ENCODE data around the gene PLA2G4E.

DNA sequence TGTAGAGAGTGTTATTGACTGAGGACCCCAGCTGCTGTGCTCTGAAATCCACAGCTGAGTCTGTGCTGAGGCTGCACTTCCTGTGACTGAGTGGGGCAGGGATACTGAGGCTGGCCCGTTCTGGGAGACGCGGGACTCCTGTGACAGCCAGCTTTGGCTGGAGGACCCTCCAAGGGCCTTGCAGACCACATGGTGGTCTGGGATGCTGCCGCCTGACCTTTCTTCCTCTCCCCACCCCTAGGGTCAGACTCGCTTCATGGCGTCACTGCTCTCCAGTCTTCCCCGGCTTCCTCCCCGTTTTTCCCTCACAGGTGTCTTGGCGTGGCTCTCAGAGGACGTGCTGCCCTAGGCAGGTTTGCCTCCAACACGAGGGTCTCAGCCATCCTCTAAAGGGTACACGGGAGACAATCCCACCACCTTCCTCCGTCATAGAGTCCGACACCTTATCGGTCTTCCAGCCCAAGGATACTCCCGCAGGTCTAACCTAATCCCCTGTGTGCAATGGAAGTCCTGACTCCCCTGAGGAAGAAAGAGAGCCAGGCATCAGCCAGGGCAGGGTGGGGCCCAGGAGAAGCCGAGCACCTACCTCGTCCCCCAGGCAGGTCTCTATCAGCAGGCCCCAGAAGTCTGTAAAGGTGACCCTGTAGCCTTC lies 28.6 kb downstream of the PLA2G4E start:
- TF ChIP-seq POLR2A (IDR thresholded peaks at IDR 0.05; ENCODE audit: low read depth) (no peak), EP300 (IDR thresholded peaks at IDR 0.05) (no peak)
- TF ChIP-seq, protein P1, sequence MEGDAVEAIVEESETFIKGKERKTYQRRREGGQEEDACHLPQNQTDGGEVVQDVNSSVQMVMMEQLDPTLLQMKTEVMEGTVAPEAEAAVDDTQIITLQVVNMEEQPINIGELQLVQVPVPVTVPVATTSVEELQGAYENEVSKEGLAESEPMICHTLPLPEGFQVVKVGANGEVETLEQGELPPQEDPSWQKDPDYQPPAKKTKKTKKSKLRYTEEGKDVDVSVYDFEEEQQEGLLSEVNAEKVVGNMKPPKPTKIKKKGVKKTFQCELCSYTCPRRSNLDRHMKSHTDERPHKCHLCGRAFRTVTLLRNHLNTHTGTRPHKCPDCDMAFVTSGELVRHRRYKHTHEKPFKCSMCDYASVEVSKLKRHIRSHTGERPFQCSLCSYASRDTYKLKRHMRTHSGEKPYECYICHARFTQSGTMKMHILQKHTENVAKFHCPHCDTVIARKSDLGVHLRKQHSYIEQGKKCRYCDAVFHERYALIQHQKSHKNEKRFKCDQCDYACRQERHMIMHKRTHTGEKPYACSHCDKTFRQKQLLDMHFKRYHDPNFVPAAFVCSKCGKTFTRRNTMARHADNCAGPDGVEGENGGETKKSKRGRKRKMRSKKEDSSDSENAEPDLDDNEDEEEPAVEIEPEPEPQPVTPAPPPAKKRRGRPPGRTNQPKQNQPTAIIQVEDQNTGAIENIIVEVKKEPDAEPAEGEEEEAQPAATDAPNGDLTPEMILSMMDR (IDR thresholded peaks at IDR 0.05), result no peak

Data from esophagus muscularis mucosa (tissue), 4 donors.